Loucy (cell line): Measurements from ENCODE around the gene FOXP4.

Experiments
- CTCF ChIP-seq: fragments of 200-600 bp; sonication (generic); conservative IDR thresholded peaks from 2 replicates; pipeline ENCODE4 v1.5.1; 2014; ENCODE audit warnings: mild to moderate bottlenecking, antibody characterized with exemption, low read length
- EZH2phosphoT487 ChIP-seq: fragments of 200-600 bp; IDR thresholded peaks from 2 replicates; pipeline ENCODE4 v1.6.1; 2018; ENCODE audit warnings: antibody characterized with exemption, mild to moderate bottlenecking, moderate library complexity, borderline replicate concordance

DNA sequence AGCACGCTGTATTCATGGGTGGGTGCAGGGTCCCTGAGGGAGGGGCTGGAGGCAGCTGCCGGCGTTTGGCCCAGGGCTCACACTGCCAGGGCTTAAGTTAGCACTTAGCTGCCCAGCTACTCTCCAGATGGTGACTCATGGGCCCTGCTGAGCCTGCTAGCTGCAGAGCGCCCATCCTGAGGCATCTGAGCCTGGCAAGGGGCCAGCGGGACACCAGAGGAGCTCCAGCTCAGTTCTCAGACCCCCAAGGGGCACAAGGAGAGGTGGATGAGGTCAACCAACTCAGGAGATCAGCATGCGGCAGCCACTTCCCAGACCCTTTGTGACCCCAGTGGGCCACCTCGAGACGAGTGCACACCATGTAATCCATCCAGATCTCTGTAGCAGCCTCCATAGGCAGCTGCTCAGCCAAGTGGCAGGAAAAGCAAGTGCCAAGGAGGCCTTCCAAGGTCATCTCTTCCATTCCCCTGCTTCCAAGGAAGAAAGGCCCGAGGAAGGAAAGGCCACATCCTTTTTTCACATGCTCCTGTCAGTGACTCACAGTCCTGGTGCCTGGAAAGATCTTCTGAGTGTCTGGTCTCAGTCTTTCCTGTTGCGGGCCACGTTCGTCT, 35.3 kb downstream of the FOXP4 start:
- no peak for TF ChIP-seq CTCF
- TF ChIP-seq EZH2phosphoT487: no peak
